MM.1S (cell line): ENCODE results near the gene MAP3K5.

Source experiments
- EZH2 ChIP-seq: fragments of 300-600 bp; sonication (generic); optimal IDR thresholded peaks from 2 replicates; pipeline ENCODE3; 2017; ENCODE audit warnings: low read depth, mild to moderate bottlenecking, antibody characterized with exemption, low read length, mixed read lengths
- EZH2phosphoT487 ChIP-seq: fragments of 300-600 bp; sonication (generic); IDR thresholded peaks from 2 replicates; pipeline ENCODE4 v1.6.1; 2018; ENCODE audit warnings: antibody characterized with exemption, low read length
- TF ChIP-seq, protein P1 (sequence below): fragments of 300-600 bp; sonication (generic); IDR thresholded peaks from 2 replicates; pipeline ENCODE4 v1.5.1; 2016; ENCODE audit warnings: antibody characterized with exemption, low read length, mixed read lengths

DNA sequence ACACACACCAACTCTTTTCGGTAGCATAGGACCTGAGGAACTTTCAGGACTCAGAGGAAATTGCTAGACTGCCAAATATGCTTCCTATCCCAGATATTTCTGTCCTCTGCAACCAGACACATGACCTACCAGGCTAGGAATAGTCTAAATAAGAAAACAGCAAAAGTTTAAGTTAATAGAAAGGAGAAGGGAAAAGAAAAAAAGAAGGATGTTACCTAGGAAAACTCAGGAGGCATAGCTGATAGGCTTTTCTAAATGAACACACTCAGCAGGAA lies 74.6 kb downstream of the MAP3K5 start:
- TF ChIP-seq, protein P1, sequence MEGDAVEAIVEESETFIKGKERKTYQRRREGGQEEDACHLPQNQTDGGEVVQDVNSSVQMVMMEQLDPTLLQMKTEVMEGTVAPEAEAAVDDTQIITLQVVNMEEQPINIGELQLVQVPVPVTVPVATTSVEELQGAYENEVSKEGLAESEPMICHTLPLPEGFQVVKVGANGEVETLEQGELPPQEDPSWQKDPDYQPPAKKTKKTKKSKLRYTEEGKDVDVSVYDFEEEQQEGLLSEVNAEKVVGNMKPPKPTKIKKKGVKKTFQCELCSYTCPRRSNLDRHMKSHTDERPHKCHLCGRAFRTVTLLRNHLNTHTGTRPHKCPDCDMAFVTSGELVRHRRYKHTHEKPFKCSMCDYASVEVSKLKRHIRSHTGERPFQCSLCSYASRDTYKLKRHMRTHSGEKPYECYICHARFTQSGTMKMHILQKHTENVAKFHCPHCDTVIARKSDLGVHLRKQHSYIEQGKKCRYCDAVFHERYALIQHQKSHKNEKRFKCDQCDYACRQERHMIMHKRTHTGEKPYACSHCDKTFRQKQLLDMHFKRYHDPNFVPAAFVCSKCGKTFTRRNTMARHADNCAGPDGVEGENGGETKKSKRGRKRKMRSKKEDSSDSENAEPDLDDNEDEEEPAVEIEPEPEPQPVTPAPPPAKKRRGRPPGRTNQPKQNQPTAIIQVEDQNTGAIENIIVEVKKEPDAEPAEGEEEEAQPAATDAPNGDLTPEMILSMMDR, result no peak
- no peak for TF ChIP-seq EZH2
- no peak for TF ChIP-seq EZH2phosphoT487
